GM19395 (cell line): ENCODE results near the gene KIF23.

ENCODE experiments used
- ATAC-seq: cut with Tn5 transposase; IDR thresholded peaks from one replicate; pipeline ENCODE4 v1.9.1; 2021; ENCODE audit warnings: mild to moderate bottlenecking, moderate library complexity; ENCODE audit not compliant: unreplicated experiment

The KIF23 gene

DNA sequence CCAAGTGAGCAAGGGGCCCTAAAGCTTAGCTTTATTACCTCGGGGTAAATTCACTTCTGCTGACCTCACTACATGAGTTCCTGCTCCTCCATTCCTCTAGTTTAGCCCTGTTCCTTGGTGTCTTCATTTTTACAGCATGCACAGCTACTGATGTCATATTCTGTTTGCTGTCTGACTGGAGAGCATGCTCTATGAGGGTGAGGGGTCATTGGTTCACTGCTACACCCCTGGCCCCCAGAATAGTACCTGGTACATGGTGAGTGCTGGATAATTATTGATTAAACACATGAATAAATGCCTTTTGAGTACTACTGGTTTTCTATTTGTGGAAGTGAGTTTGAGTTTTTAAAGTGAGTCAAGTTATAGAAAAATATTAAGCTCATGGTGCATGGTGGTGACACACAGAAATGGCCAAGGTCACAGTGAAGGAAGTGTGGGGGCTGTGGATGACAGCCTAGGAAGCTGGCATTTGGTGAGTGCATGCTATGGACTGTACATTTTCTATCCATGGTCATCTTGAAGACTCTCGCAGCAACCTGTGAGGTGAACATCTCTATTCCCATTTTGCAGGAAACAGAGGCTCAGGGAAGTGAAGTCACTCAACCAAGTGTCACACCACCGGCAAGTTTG, 72.4 kb downstream of the KIF23 start:
- ATAC-seq = no peak

DNA sequence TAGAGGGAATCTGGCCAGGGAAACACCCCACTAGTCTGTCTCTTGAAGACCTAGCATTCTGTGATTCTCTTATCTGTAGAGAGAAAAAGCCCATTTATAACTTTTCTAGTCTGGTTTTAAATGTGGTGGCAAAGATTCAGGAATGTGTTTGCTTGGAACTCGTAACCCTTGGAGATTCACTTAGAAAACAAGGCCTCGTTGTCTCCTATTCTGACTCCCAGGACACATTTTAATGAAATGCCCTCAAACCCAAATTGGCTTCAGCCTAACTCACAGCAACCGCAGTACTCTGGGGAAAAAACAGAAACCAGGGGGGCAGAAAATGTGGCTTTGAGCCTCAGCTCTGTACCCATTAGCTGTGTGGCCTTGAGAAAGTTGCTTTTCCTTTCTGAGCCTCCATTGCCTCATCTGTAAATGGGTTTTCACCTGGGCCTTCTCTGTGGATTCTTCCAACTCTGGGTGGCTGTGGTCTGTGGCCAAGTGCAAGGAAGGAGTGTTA, 75.0 kb downstream of the KIF23 start:
- ATAC-seq = no peak

DNA sequence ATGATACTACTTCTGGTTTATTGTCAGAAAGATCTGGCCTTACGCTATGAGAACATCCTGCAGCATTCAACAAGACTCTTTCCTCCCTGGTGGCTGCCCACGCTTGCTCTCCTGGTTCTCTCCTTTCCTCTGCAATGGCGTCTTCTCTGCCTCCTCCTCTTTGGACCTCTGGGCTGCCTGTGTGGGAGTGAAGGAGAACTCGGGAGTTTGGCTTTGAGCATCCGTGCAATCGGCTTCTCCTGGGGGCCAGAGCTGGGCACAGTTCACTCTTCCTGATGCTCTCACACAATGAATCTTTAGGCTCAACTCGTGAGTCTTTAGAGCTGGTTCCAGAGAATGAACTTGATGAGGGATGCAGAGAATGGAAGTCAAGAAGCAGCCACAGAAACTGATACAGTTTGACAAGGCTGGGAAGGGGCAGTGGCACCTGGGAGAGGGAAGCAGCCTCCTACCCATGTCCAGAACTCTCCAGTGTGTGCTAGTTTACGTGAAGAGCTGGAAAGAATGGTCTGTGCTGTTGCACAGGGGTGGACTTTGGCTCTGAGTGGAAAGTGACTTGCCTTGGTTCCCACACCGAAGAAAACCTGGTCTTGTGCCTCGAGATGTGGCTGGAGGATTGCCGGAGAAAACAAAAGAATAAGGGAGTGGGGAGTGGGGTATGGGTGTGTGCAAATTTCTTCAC, 76.3 kb downstream of the KIF23 start:
- no peak for ATAC-seq

DNA sequence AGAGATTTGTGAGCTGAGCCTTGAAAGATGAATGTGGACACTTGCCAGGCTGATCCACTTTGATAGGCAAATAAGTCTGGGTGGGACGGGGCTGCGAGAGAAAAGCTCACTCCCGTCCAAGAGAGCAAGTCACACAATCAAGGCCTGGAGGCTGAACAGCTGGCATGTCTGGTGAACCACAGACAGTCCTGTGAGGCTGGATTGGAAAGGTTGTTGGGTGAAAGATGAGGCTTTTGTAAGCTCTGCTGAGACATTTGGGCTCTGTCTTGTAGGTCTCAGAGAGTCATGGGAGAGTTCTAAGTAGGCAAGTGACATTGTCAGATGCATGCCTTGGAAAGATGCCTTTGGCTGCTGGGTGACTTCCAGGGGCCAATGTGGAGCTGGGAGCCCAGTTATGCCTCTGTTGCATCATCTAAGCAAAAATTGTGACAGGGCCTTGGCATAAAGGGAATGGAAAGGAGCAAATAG, 76.9 kb downstream of the KIF23 start:
- no peak for ATAC-seq

DNA sequence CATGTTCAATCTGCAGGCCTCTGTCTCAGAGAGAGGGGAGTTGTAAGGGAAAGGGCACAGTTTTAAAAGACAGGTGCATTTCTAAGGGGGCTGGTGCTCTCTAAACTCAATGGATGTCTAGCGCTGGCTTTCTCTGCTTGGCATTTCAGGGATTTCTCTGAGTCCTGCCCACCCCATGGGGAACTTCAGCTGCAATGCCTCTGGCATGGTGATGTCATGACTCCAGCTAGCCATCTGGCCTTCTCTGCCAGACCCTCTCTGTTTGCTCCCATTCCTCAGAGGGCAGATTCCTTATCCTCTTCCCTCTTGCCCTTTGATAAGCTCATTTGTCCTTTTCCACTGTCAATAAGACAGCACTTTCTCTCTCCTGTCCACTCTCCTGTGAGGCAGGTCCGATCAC, 79.3 kb downstream of the KIF23 start:
- no peak for ATAC-seq

DNA sequence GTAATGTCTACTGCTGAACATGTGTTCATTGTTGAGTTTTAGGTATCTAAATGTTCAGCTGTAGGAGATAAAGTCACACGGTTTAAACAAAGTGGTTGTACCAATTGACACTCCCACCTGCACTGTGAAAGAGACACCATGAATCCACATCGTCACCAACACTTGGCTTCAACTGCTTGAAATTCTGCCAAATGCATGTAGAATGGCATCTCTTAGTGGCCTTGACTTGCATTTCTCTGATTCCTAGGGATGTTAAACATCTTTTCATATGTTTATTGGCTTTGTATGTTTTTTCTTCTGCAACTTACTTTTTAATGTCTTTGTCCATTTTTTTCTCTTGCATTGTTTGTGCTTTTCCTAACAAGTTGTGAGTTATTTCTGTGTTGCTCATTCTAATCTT, 81.9 kb downstream of the KIF23 start:
- no peak for ATAC-seq

DNA sequence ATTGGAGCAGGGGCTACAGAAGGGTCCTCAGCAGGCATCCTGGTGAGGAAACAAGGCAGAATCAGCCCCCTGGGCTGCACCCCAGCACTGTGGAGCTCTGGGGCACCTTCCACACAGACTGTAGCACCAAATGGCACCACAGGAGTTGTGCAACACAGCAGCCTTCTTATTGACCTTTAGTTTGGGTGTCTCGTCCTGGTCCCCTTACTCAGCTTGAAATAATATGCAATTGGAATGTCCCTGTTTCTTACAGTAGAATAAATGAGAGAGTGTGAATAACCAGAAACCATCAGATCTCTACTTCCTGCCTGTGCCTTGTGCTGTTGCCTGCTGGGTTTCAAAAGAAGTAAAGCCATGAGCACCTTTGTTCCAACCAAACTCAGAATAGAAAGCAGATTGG, 82.9 kb downstream of the KIF23 start:
- ATAC-seq = no peak

DNA sequence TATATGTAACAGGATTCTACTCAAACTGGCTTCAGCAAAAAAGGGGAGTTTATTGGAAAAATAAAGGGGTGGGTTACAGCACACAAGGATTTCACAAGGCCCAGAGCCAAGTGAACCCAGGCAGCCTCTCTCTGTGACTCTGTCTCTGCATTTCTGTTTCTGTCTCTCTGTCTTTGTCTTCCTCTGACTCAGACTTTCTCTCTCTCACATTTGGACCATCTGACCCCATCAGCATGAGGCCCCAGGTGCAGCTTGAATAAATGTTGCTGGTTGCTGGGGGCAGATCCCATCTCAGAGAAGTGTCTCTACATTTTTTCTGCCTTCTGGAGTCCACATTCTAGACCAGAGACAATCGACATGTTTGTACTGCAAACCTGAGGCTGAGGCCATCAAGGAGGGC, 83.5 kb downstream of the KIF23 start:
- no peak for ATAC-seq
